SH-SY5Y (cell line): Measurements from ENCODE around the gene PITPNM3.

Experiments used
- GATA2 ChIP-seq: IDR thresholded peaks from 2 replicates; pipeline ENCODE4 v1.6.1; 2011; ENCODE audit warnings: mild to moderate bottlenecking, low read depth, low read length
- GATA3 ChIP-seq: IDR thresholded peaks from 2 replicates; pipeline ENCODE4 v1.6.1; 2011; ENCODE audit warnings: low read depth, mild to moderate bottlenecking, low read length, moderate library complexity

GRCh38 chr17:6464446-6465041 lies 91.8 kb downstream of the PITPNM3 start:
- TF ChIP-seq GATA2 (no peak), GATA3 (no peak)
